Measurements from ENCODE around the gene CRB2. TPM values are rescaled to one million over a fixed set of nuclear protein-coding genes. Genes with fewer than 3 reads are reported as not detected.

CRB2 gene
- total RNA-seq, 1 donor, result not detected

DNA sequence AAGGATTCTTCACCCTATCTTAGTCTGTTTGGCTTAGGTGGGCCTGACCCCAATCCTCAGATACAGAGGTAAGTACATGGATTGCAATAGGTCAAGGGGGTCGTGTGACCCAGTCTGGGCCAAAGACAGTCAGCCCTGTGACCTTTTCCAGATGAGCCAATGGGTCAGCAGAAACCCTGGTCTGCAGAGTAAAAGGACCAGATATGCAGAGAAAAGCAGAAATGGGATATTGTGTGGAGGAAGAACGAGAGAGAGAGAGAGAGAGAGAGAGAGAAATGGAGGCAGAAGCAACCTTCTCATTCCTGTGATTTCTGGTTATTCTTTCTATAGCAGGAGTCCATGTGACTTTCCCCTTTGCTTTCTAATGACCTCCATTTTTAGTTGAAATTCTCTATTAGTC is 40.4 kb upstream of the CRB2 start:
- no peak overlapping the region for H3K4me3 ChIP-seq (ENCODE audit: low read depth, low read length)
- TF ChIP-seq, protein P1, sequence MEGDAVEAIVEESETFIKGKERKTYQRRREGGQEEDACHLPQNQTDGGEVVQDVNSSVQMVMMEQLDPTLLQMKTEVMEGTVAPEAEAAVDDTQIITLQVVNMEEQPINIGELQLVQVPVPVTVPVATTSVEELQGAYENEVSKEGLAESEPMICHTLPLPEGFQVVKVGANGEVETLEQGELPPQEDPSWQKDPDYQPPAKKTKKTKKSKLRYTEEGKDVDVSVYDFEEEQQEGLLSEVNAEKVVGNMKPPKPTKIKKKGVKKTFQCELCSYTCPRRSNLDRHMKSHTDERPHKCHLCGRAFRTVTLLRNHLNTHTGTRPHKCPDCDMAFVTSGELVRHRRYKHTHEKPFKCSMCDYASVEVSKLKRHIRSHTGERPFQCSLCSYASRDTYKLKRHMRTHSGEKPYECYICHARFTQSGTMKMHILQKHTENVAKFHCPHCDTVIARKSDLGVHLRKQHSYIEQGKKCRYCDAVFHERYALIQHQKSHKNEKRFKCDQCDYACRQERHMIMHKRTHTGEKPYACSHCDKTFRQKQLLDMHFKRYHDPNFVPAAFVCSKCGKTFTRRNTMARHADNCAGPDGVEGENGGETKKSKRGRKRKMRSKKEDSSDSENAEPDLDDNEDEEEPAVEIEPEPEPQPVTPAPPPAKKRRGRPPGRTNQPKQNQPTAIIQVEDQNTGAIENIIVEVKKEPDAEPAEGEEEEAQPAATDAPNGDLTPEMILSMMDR (IDR thresholded peaks at IDR 0.05; ENCODE audit: insufficient read depth, low read depth, low read length), result no peak
- no peak for DNase-seq (ENCODE audit: low read depth)

DNA sequence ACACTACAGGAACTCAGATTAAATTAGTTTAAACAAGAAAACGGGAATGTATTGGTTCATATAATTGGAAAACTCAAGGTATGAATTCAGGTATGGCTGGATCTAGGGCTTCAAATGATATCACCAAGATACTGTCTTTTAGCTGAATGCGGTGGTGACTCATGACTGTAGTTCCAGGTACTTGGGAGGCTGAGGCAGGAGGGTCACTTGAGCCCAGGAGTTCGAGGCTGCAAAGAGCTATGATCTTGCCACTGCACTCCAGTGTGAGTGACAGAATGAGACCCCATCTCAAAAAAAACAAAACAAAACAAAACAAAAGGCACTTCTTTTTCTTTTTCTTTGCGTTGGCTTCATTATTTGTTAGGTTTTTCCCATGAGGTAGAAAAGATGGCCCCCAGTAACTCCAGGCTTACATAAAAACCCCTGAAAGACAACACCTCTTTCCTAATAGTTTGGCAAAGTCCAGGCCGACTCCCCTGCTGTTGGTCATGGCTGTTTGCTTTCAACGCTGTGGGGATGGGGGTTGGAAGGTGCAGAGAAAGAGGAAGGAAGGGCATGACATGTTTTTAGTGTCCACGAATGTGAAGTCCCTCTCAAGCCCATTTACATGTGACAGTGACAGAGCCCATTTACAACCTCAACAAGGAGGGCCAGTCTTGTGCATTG is 39.8 kb upstream of the CRB2 start:
- H3K4me3 ChIP-seq (ENCODE audit: low read depth, low read length), result no peak overlapping the region
- TF ChIP-seq, protein P1 (IDR thresholded peaks at IDR 0.05; ENCODE audit: insufficient read depth, low read depth, low read length), result no peak
- no peak for DNase-seq (ENCODE audit: low read depth)

DNA sequence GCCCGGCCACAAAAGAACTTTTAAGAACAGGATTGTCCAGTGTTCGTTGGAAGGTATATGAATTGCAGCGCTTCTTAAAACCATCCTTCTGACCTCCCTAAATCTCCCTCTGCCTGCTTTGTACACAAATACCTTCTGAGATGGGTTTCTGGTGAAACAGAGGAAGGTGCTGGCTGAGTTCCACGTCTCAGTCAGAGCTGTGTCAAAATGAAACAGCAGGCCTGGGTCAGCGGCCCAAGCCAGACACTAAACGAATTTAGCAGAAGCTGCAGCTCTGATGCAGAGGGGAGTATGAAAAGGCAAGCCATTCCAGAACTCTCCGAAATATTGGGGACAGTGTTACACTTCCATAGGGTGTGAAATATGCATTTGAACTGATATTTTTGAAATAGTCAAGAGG is 37.8 kb upstream of the CRB2 start:
- no peak for DNase-seq (ENCODE audit: low read depth)
- no peak overlapping the region for H3K4me3 ChIP-seq (ENCODE audit: low read depth, low read length)
- TF ChIP-seq, protein P1 (IDR thresholded peaks at IDR 0.05; ENCODE audit: insufficient read depth, low read depth, low read length), result no peak

DNA sequence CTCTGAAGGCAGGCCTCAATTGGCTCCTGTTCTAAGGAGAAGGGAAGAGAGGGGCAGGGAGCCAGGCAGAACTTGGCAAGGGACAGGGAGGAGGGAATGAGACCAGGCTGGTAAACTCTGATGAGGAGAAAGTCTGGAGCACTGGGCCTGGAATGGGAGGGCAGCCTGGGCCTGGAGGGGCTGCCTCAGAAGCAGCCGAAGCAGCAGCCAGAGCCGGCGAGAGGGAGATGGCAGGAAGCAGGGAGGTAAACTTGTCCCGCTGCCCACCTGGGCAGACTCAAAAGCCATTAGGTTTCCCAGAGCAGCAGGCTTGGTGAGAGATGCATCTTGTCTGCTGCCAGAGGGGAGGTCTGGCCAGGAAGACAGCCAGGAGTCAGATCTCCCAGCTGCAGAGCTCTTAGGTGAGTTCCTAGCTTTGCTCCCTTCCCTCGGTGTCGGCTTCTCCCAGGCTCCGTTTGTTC is 37.0 kb upstream of the CRB2 start:
- no peak for DNase-seq (ENCODE audit: low read depth)
- no peak overlapping the region for H3K4me3 ChIP-seq (ENCODE audit: low read depth, low read length)
- TF ChIP-seq, protein P1 (IDR thresholded peaks at IDR 0.05; ENCODE audit: insufficient read depth, low read depth, low read length), result no peak

DNA sequence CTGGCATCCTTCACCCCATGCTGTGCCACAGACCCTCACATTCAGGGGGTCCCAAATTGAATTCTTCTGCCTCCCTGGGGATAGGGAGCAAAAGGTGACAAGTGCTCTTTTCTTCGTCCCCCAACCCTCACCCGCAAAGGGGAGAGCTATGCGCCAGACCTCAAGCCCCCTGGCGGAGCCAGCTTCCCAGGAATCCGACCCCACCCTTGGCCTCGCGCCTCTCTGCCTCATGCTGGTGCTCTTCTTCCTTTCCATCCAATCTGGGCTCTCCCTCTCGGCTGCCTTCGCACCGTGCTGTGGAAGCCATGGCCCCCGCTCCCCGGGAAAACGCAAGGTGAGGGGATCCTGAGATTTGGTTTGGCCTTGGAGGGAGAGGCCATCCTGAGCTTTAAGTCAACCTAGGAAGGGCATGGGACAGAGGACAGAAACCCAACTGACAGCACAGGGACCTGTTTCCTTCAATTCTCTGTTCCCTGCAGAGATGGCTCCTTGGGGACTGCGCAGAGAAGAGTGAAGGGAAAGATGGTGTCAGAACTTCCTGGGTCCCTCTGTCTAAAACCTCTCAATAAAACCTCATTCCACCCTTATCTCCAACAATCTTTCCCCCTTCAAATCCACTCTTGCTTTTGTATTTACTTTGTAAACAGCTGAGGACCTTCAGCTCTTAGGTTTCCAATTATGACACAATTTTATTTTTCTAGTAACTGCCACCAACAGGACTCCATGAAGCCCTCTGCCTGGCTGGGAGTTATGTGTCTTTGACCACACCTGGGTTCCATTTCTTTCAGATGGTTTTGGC is 36.3 kb upstream of the CRB2 start:
- no peak overlapping the region for H3K4me3 ChIP-seq (ENCODE audit: low read depth, low read length)
- no peak for DNase-seq (ENCODE audit: low read depth)
- TF ChIP-seq, protein P1 (IDR thresholded peaks at IDR 0.05; ENCODE audit: insufficient read depth, low read depth, low read length), result no peak

DNA sequence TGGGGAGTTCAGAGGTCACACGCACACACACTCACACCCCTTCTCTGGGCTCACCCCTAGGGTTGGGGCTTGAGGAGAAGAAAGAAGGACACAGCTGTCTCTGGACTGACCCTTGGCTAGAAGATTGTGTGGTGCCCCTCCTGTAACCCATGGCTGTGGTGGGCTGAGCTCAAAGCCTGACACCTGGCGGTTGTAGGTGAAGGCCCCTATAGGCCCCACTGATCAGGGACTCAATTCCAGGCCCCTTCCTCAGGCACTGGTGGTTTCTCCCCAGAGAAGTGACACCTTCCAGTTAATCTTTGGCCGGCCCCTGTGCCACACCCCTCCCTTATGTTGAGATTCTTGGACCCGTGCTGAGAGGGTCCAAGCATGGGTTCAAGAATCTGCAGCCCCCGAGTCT is 35.2 kb upstream of the CRB2 start:
- DNase-seq (ENCODE audit: low read depth), result no peak
- TF ChIP-seq, protein P1 (IDR thresholded peaks at IDR 0.05; ENCODE audit: insufficient read depth, low read depth, low read length), result no peak
- H3K4me3 ChIP-seq (ENCODE audit: low read depth, low read length), result no peak overlapping the region
